GM12865 (cell line): Measurements from ENCODE around the gene HSPA5.
"Not testable (repeated sequence)": the region's sequence is repeated elsewhere in the genome, so short reads cannot be mapped to it uniquely, and the experiment has no call there.

Experiments
- DNase-seq: peaks from one replicate; pipeline ENCODE4 v3.0.0; 2010; ENCODE audit warnings: low read depth
- H3K4me3 ChIP-seq: 2 replicates; pipeline ENCODE4 v1.5.1; 2011; ENCODE audit warnings: mild to moderate bottlenecking, low read depth, low read length, control low read depth
- TF ChIP-seq, protein P1 (sequence below): IDR thresholded peaks from 2 replicates; pipeline ENCODE4 v1.5.1; 2011; ENCODE audit warnings: low read length, control low read depth, low read depth, inconsistent platforms; ENCODE audit not compliant: insufficient read depth; ENCODE audit errors: missing control alignments

The HSPA5 gene

DNA sequence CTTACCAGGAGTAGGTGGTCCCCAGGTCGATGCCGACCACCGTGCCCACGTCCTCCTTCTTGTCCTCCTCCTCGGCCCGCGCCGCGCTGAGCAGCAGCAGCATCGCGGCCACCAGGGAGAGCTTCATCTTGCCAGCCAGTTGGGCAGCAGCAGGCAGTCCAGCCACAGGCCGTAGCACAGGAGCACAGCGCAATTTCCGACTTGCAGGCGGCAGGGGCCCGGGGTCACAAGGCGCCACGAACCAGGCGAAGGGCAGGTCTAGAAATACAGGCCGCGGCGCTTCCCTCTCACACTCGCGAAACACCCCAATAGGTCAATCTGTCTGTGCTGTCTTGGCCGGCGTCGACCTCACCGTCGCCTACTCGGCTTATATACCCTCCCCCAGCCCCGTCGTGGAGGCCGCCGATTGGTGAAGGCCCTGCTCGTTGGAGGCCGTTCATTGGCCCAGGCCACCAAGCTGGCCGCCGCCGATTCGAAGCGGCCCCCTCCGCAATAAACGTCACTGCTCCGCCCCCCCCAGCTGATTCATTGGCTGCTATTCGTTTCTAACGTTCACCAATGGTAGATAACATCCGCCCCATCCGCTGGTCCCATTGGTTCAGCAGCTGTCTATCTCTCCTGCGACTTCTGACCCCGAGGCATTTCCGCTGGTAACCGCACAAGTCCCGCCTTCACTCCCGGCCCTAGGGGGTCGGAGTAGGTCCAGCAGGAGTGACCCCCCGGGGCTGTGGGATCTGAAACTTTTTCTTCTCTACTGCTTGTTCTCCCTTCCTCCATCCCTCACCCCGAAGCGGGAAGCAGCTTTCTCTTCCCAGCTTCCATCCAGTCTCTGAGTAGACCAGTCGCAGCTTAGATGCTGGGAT is at the start of gene HSPA5:
TSS of gene HSPA5 (minus strand) at position 344 of the 863 bp plus-strand sequence. CDS start at position 127, 217 bp downstream.
- TF ChIP-seq, protein P1, sequence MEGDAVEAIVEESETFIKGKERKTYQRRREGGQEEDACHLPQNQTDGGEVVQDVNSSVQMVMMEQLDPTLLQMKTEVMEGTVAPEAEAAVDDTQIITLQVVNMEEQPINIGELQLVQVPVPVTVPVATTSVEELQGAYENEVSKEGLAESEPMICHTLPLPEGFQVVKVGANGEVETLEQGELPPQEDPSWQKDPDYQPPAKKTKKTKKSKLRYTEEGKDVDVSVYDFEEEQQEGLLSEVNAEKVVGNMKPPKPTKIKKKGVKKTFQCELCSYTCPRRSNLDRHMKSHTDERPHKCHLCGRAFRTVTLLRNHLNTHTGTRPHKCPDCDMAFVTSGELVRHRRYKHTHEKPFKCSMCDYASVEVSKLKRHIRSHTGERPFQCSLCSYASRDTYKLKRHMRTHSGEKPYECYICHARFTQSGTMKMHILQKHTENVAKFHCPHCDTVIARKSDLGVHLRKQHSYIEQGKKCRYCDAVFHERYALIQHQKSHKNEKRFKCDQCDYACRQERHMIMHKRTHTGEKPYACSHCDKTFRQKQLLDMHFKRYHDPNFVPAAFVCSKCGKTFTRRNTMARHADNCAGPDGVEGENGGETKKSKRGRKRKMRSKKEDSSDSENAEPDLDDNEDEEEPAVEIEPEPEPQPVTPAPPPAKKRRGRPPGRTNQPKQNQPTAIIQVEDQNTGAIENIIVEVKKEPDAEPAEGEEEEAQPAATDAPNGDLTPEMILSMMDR, result no peak
- DNase-seq, result peak; percentile 100
- peak within 1 kb of the TSS; percentile 91 for H3K4me3 ChIP-seq

DNA sequence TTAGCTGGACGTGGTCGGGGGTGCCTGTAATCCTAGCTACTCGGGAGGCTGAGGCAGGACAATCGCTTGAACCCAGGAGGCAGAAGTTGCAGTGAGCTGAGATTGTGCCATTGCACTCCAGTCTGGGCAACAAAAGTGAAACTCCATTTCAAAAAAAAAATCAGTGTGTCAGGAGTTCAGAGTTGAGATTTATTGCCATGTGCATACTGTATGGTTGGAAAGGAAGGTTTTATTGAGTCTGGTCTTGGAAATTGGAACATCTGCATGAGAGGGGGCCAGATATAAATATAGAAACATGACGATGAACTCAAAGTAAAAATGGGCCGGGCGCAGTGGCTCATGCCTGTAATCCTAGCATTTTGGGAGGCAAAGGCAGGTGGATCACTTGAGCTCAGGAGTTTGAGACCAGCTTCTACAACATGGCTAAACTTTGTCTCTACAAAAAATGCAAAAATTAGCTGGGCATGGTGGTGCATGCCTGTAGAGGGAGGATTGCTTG is 45.8 kb upstream of the HSPA5 start:
- H3K4me3 ChIP-seq, DNase-seq: not testable (repeated sequence)

DNA sequence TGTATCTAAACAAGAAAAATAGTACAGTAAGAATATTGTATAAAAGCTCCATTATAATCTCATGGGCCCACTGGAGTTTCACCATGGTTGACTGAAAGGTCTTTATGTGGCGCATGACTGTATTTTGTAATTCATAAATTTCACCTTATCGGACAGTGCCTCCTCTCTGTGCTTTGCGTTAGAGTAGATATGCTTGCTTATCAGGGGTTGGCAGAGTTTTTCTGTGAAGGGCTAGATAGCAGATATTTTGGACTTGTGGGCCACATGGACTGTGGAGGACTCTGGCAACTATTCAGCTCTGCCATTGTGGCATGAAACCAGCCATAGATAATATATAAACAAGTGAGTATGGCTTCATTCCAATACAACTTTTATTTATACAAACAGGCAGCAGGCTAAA is 43.7 kb upstream of the HSPA5 start:
- TF ChIP-seq, protein P1, result no peak
- DNase-seq, result no peak
- H3K4me3 ChIP-seq, result no peak overlapping the region

DNA sequence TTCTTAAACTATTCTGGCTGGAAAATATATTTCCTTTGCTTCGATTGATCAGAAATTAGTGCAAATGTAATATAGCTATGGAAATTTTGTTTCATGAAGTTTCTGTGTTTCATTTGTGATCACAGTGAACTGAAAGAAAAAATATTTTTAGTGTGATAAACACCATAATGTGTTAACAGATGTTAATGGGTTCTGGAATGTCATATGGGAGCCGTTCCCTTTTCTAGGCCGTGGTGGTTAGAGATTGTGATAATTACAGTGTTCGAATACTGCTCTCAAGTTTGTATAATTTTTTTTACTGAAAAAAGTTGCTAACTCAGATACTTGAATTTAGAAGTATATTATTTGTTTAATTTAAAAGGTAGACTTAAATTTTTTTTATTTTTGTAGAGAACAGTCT is 39.8 kb upstream of the HSPA5 start:
- no peak for DNase-seq
- TF ChIP-seq, protein P1, result no peak
- H3K4me3 ChIP-seq, result no peak overlapping the region

DNA sequence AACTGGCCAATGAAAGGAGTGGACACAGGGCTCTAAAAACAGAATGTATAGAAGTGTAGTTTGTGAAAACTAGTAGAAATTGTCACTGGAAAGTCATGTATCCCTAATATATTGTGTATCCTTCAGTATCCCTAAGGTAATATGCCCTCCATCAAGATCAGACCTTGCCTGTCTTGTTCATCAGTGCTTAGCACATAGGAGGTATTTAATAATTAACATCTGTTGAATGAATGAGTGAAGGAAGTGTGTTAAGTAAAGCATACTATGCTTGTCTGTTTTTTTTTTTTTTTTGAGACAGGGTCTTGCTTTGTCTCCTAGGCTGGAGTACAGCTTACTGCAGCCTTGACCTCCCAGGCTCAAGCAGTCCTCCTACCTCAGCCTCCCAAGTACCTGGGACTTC is 36.3 kb upstream of the HSPA5 start:
- no peak for DNase-seq
- H3K4me3 ChIP-seq, result no peak overlapping the region
- TF ChIP-seq, protein P1, result no peak

DNA sequence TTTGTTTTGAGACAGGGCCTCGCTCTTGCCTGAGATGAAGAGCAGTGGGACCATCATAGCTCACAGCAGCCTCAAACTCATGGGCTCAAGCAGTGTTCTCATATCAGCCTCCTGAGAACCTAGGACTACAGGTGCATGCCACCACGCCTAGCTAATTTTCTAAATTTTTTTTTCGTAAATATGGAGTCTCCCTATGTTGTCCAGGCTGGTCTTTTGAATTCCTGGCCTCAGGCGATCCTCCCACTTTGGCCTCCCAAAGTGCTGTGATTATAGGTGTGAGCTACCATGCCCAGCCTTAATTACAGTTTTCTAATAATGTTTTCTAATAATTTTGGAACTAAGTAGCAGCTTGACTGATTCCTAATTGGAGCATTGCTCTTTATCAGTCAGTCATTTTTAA is 35.6 kb upstream of the HSPA5 start:
- no peak for DNase-seq
- TF ChIP-seq, protein P1, result no peak
- no peak overlapping the region for H3K4me3 ChIP-seq

DNA sequence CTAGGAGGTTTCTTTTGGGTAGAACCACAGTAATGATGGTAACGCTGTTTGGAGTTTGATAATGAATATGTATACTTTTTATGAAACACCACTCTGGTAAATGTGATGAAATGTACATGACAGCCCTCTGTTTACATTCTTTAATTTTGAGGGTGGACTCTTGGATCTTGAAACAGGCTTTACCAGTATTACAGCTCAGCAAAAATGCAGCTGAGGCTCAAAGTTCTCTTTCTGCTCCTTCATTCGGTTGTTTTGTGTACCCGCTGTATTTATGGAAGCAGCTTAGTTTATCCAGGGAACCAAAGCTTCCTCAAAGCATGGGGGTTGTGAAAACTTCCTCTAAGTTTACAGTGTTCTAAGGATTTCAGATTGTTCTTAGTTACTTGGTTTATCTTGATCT is 31.6 kb upstream of the HSPA5 start:
- DNase-seq, result no peak
- TF ChIP-seq, protein P1, result no peak
- no peak overlapping the region for H3K4me3 ChIP-seq
